OCI-LY1 (cell line): ENCODE results near the gene LDLRAD2.

Experiments used
- H2AFZ ChIP-seq: fragments of 200-600 bp; sonication (generic), shearing (Covaris generic); 2 replicates; pipeline ENCODE4 v1.6.0; 2014; ENCODE audit warnings: antibody characterized with exemption, mild to moderate bottlenecking, low read length
- H3F3A ChIP-seq: fragments of 200-600 bp; sonication (generic), shearing (Covaris generic); 2 replicates; pipeline ENCODE4 v1.6.0; 2014; ENCODE audit warnings: mild to moderate bottlenecking, antibody characterized with exemption, low read length, moderate library complexity; ENCODE audit not compliant: insufficient read depth
- H3K27ac ChIP-seq: fragments of 200-600 bp; sonication (generic); 2 replicates; pipeline ENCODE4 v1.5.1; 2014; ENCODE audit warnings: low read length, mixed run types, mild to moderate bottlenecking, low read depth; ENCODE audit not compliant: poor library complexity, severe bottlenecking
- H3K27me3 ChIP-seq: fragments of 200-600 bp; sonication (generic); 2 replicates; pipeline ENCODE4 v1.6.0; 2014; ENCODE audit warnings: antibody characterized with exemption, mild to moderate bottlenecking, low read length, moderate library complexity; ENCODE audit not compliant: insufficient read depth
- H3K36me3 ChIP-seq: fragments of 200-600 bp; sonication (generic); 2 replicates; pipeline ENCODE4 v1.6.1; 2014; ENCODE audit warnings: mild to moderate bottlenecking, antibody characterized with exemption, low read length, moderate library complexity, mixed read lengths; ENCODE audit not compliant: insufficient read depth
- H3K4me1 ChIP-seq: fragments of 200-600 bp; sonication (generic); 2 replicates; pipeline ENCODE4 v1.5.1; 2014; ENCODE audit warnings: mild to moderate bottlenecking, low read length, moderate library complexity; ENCODE audit not compliant: insufficient read depth, severe bottlenecking
- H3K4me2 ChIP-seq: fragments of 200-600 bp; sonication (generic), shearing (Covaris generic); 2 replicates; pipeline ENCODE4 v1.6.1; 2014; ENCODE audit warnings: low read length
- H3K4me3 ChIP-seq: fragments of 200-600 bp; sonication (generic); 2 replicates; pipeline ENCODE4 v1.5.1; 2014; ENCODE audit warnings: low read length, low read depth, mild to moderate bottlenecking, mixed read lengths; ENCODE audit not compliant: poor library complexity, severe bottlenecking
- H3K79me2 ChIP-seq: fragments of 200-600 bp; shearing (Covaris generic); 2 replicates; pipeline ENCODE4 v1.6.1; 2016; ENCODE audit warnings: mixed run types, low read length, mixed read lengths; ENCODE audit not compliant: insufficient read depth
- H3K9ac ChIP-seq: fragments of 200-600 bp; sonication (generic), shearing (Covaris generic); 2 replicates; pipeline ENCODE4 v1.6.1; 2014; ENCODE audit warnings: mild to moderate bottlenecking, low read length, mixed read lengths
- H3K9me2 ChIP-seq: fragments of 200-600 bp; sonication (generic), shearing (Covaris generic); 2 replicates; pipeline ENCODE4 v1.6.1; 2014; ENCODE audit warnings: low read depth, mild to moderate bottlenecking, low read length, mixed read lengths
- H3K9me3 ChIP-seq: fragments of 200-600 bp; shearing (Covaris generic); 2 replicates; pipeline ENCODE4 v1.6.1; 2014; ENCODE audit warnings: low read length, mixed read lengths
- H4K20me1 ChIP-seq: fragments of 200-600 bp; sonication (generic), shearing (Covaris generic); 2 replicates; pipeline ENCODE4 v1.6.0; 2016; ENCODE audit warnings: mild to moderate bottlenecking, low read length; ENCODE audit not compliant: insufficient read depth
- CTCF ChIP-seq: fragments of 200-600 bp; sonication (generic), shearing (Covaris generic); IDR thresholded peaks from 2 replicates; pipeline ENCODE4 v1.5.1; 2017; ENCODE audit warnings: mild to moderate bottlenecking, antibody characterized with exemption, low read length, moderate library complexity, mixed read lengths
- EZH2 ChIP-seq: fragments of 200-600 bp; sonication (generic), shearing (Covaris generic); IDR thresholded peaks from 2 replicates; pipeline ENCODE4 v1.8.0; 2017; ENCODE audit warnings: borderline replicate concordance, mixed run types, mild to moderate bottlenecking, antibody characterized with exemption, low read length, moderate library complexity, mixed read lengths

LDLRAD2 gene

GRCh38 chr1:21834094-21834493 is 22.0 kb downstream of the LDLRAD2 start:
- H3F3A ChIP-seq = no peaks in the 10 kb centered on the region
- H3K4me1 ChIP-seq = no peaks in the 10 kb centered on the region
- no peaks in the 10 kb centered on the region for H4K20me1 ChIP-seq
- no peak overlapping the region for H3K4me2 ChIP-seq
- TF ChIP-seq EZH2 = no peak
- no peak; the same call in 1 of the 2 replicates for TF ChIP-seq CTCF
- peaks cover 6% of the 10 kb centered on the region; the same call in 1 of the 2 replicates for H3K36me3 ChIP-seq
- no peak overlapping the region for H3K27ac ChIP-seq
- peaks cover 4% of the 10 kb centered on the region; the same call in 1 of the 2 replicates for H3K27me3 ChIP-seq
- no peaks in the 10 kb centered on the region for H3K79me2 ChIP-seq
- H3K9me3 ChIP-seq = 0 out of 2 replicates have a peak, but pooled peaks cover 8% of the 10 kb centered on the region
- H2AFZ ChIP-seq = no peak overlapping the region
- H3K4me3 ChIP-seq = no peak overlapping the region
- no peak overlapping the region for H3K9ac ChIP-seq
- H3K9me2 ChIP-seq = no peaks in the 10 kb centered on the region

GRCh38 chr1:21834666-21835065 is 22.6 kb downstream of the LDLRAD2 start:
- Histone ChIP-seq H3K4me1 (no peaks in the 10 kb centered on the region), H3K36me3 (peaks cover 6% of the 10 kb centered on the region; the same call in 1 of the 2 replicates), H3K79me2 (no peaks in the 10 kb centered on the region), H3K4me3 (no peak overlapping the region), H3F3A (no peaks in the 10 kb centered on the region), H3K4me2 (no peak overlapping the region), H3K9me2 (no peaks in the 10 kb centered on the region), H3K9ac (no peak overlapping the region), H4K20me1 (no peaks in the 10 kb centered on the region), H2AFZ (no peak overlapping the region), H3K27me3 (peaks cover 4% of the 10 kb centered on the region; the same call in 1 of the 2 replicates), H3K27ac (no peak overlapping the region), H3K9me3 (0 out of 2 replicates have a peak, but pooled peaks cover 8% of the 10 kb centered on the region)
- TF ChIP-seq EZH2 (no peak), CTCF (no peak)

GRCh38 chr1:21836010-21836409 is 23.9 kb downstream of the LDLRAD2 start:
- no peak for TF ChIP-seq CTCF
- no peak for TF ChIP-seq EZH2
- Histone ChIP-seq H3K36me3 (peaks cover 6% of the 10 kb centered on the region; the same call in 1 of the 2 replicates), H3F3A (no peaks in the 10 kb centered on the region)

More at GRCh38 chr1:21836010-21836409, 23.9 kb downstream of the LDLRAD2 start:
- no peaks in the 10 kb centered on the region for H3K4me1 ChIP-seq
- H3K4me2 ChIP-seq = no peak overlapping the region
- no peaks in the 10 kb centered on the region for H3K79me2 ChIP-seq
- 0 out of 2 replicates have a peak, but pooled peaks cover 8% of the 10 kb centered on the region for H3K9me3 ChIP-seq
- H3K27ac ChIP-seq = no peak overlapping the region
- no peaks in the 10 kb centered on the region for H4K20me1 ChIP-seq
- no peaks in the 10 kb centered on the region for H3K9me2 ChIP-seq
- no peak overlapping the region for H3K4me3 ChIP-seq
- H2AFZ ChIP-seq = no peak overlapping the region
- H3K27me3 ChIP-seq = no peaks in the 10 kb centered on the region; the same call in 1 of the 2 replicates
- no peak overlapping the region for H3K9ac ChIP-seq
